Ammon's horn (tissue), 1 donor: ENCODE data around the gene IL19.

Experiments used
- DNase-seq: peaks from one replicate; pipeline ENCODE4 v3.0.0-alpha.2; 2016; ENCODE audit warnings: low spot score

IL19 gene

GRCh38 chr1:206800891-206801290, 30.3 kb downstream of the IL19 start:
- no peak for DNase-seq

GRCh38 chr1:206801467-206801866, 30.9 kb downstream of the IL19 start:
- no peak for DNase-seq

GRCh38 chr1:206802401-206802800, 31.8 kb downstream of the IL19 start:
- DNase-seq, result no peak

GRCh38 chr1:206803221-206803730, 32.7 kb downstream of the IL19 start:
- no peak for DNase-seq

- no peak for DNase-seq
Observed at GRCh38 chr1:206804156-206804737, 33.7 kb downstream of the IL19 start.

- DNase-seq, result no peak
Observed at GRCh38 chr1:206805357-206805756, 34.8 kb downstream of the IL19 start.

- no peak for DNase-seq
Observed at GRCh38 chr1:206808615-206809014, 38.0 kb downstream of the IL19 start.

- DNase-seq, result no peak
Observed at GRCh38 chr1:206809504-206810084, 39.0 kb downstream of the IL19 start.

- no peak for DNase-seq
Observed at GRCh38 chr1:206812471-206812870, 41.9 kb downstream of the IL19 start.

GRCh38 chr1:206814716-206815341, 44.3 kb downstream of the IL19 start:
- no peak for DNase-seq

- DNase-seq, result no peak
Observed at GRCh38 chr1:206816390-206817287, 46.1 kb downstream of the IL19 start.

- DNase-seq, result no peak
Observed at GRCh38 chr1:206821493-206821892, 50.9 kb downstream of the IL19 start.

GRCh38 chr1:206823727-206824126, 53.2 kb downstream of the IL19 start:
- DNase-seq, result no peak

GRCh38 chr1:206824331-206824730, 53.8 kb downstream of the IL19 start:
- DNase-seq, result no peak

- DNase-seq, result no peak
Observed at GRCh38 chr1:206826394-206826793, 55.8 kb downstream of the IL19 start.

- DNase-seq, result no peak
Observed at GRCh38 chr1:206828061-206828460, 57.5 kb downstream of the IL19 start.

GRCh38 chr1:206828765-206829164, 58.2 kb downstream of the IL19 start:
- no peak for DNase-seq

- no peak for DNase-seq
Observed at GRCh38 chr1:206829282-206829681, 58.7 kb downstream of the IL19 start.

- no peak for DNase-seq
Observed at GRCh38 chr1:206829875-206830274, 59.3 kb downstream of the IL19 start.

- no peak for DNase-seq
Observed at GRCh38 chr1:206831650-206832049, 61.1 kb downstream of the IL19 start.

- DNase-seq, result no peak
Observed at GRCh38 chr1:206832352-206832880, 61.8 kb downstream of the IL19 start.

GRCh38 chr1:206833106-206833680, 62.6 kb downstream of the IL19 start:
- no peak for DNase-seq
